Choroid plexus epithelial cell (primary cell): ENCODE data around the gene ING4.

Experiments
- DNase-seq: peaks from one replicate; pipeline ENCODE4 v3.0.0-alpha.2; 2010; ENCODE audit warnings: low read depth
- H3K4me3 ChIP-seq: 2 replicates; pipeline ENCODE4 v1.5.1; 2011; ENCODE audit warnings: low read depth, mild to moderate bottlenecking, control low read depth, low read length, moderate library complexity
- TF ChIP-seq, protein P1 (sequence below): conservative IDR thresholded peaks from 2 replicates; pipeline ENCODE4 v1.5.1; 2011; ENCODE audit warnings: low read depth, mild to moderate bottlenecking, control low read depth, inconsistent platforms, low read length, moderate library complexity

The ING4 gene

DNA sequence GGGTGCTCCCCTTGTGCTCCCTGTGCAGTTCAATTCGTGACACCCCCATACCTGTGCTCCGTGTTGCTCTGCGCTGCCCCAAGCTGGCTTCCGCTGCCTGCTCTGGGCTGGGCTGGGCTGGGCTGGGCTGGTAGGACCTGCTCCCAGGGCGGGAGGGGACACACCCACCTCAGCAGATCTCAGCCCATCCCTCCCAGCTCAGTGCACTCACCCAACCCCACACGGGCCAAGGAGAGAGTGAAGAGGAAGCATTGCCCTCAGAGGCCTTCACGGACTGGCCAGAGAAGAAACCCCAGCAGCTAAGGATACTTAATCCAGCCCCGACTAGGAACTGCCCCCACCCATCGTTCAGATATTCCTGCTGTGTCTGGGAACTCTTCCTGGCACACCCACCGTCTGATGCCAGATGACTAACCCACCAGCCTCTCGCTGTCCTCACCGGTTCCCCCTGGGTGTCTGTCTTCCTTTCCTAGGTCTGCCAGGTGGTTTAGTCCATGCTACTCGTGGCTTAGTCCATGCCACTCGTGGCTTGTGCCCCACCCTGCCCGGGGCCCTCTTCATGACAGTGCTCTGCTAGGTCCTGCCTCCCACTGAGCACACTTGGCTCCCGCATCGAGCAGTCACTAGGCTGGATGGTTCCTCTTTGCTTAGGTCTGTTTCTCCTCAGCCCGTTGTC, 26.9 kb downstream of the ING4 start, which contains the start of gene LPAR5:
TSS of gene LPAR5 (minus strand) at position 104 of the 676 bp plus-strand sequence. CDS start 14,711 bp downstream, outside the sequence.
- no peak within 1 kb of the TSS for H3K4me3 ChIP-seq
- TF ChIP-seq, protein P1, sequence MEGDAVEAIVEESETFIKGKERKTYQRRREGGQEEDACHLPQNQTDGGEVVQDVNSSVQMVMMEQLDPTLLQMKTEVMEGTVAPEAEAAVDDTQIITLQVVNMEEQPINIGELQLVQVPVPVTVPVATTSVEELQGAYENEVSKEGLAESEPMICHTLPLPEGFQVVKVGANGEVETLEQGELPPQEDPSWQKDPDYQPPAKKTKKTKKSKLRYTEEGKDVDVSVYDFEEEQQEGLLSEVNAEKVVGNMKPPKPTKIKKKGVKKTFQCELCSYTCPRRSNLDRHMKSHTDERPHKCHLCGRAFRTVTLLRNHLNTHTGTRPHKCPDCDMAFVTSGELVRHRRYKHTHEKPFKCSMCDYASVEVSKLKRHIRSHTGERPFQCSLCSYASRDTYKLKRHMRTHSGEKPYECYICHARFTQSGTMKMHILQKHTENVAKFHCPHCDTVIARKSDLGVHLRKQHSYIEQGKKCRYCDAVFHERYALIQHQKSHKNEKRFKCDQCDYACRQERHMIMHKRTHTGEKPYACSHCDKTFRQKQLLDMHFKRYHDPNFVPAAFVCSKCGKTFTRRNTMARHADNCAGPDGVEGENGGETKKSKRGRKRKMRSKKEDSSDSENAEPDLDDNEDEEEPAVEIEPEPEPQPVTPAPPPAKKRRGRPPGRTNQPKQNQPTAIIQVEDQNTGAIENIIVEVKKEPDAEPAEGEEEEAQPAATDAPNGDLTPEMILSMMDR: no peak
- peak; percentile 44 for DNase-seq

- peak; percentile 28 for DNase-seq
- TF ChIP-seq, protein P1: no peak
- no peak overlapping the region for H3K4me3 ChIP-seq
Measured at GRCh38 chr12:6635375-6635855, 27.5 kb downstream of the ING4 start.

- DNase-seq: no peak
- TF ChIP-seq, protein P1: no peak
- H3K4me3 ChIP-seq: no peak overlapping the region
Measured at GRCh38 chr12:6632026-6632983, 30.6 kb downstream of the ING4 start.

DNA sequence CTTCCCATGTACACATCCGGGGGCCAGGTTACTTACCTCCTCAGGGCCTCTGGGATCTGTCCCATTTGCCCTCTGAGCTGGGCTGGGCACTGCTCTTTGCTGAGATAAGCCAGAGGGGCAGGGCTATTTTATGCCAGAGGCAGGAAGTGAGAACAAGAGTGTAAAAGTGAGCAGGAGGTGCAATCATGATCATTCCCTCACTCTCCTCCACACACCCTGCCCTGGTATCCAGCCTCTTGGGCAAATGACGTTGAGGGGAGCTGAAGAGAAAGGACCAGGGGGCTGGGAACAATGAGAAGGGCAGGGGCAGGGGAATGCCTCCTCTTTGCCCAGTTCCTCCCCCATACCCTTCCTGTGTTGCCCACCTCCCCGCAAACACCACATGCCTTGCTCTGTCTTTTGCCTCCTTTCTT, 31.4 kb downstream of the ING4 start:
- DNase-seq: no peak
- TF ChIP-seq, protein P1: no peak
- H3K4me3 ChIP-seq: no peak overlapping the region

- no peak for DNase-seq
- H3K4me3 ChIP-seq: no peak overlapping the region
- TF ChIP-seq, protein P1: no peak
Measured at GRCh38 chr12:6630736-6631135, 32.2 kb downstream of the ING4 start.

DNA sequence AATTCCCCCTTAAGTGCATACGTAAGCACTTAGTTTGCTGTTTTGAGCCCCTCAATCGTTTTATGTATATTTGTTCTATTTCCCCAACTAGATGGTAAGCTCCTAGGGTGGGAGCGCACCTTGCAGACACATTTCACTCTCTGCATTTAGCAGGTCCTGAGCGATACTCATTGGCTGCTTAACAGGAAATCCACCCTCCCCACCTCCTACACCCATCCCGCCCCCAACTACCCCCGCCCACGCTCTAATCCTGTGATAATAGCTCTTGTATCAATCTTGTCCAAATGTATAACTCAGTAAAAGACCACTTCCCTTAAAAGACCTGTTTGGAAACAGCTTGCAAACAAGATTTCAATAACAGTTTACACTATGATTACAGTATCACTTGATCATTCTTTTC, 35.3 kb downstream of the ING4 start:
- TF ChIP-seq, protein P1: no peak
- no peak overlapping the region for H3K4me3 ChIP-seq
- DNase-seq: no peak
